Tibial nerve (tissue), 3 donors: Measurements from ENCODE around the gene TP53I11.

ENCODE experiments used
- EP300 ChIP-seq, 2 donors: sonication (generic); formaldehyde crosslinking; IDR thresholded peaks; one replicate each; pipeline ENCODE4 v1.6.1; 2017; ENCODE audit warnings: antibody characterized with exemption in 2 of 2, mild to moderate bottlenecking in 1 of 2
- POLR2A ChIP-seq, 2 donors: fragments of 450-650 bp; IDR thresholded peaks; one replicate each; pipeline ENCODE4 v1.6.1; 2017; ENCODE audit warnings: antibody characterized with exemption in 2 of 2, mild to moderate bottlenecking in 2 of 2, moderate library complexity in 2 of 2

DNA sequence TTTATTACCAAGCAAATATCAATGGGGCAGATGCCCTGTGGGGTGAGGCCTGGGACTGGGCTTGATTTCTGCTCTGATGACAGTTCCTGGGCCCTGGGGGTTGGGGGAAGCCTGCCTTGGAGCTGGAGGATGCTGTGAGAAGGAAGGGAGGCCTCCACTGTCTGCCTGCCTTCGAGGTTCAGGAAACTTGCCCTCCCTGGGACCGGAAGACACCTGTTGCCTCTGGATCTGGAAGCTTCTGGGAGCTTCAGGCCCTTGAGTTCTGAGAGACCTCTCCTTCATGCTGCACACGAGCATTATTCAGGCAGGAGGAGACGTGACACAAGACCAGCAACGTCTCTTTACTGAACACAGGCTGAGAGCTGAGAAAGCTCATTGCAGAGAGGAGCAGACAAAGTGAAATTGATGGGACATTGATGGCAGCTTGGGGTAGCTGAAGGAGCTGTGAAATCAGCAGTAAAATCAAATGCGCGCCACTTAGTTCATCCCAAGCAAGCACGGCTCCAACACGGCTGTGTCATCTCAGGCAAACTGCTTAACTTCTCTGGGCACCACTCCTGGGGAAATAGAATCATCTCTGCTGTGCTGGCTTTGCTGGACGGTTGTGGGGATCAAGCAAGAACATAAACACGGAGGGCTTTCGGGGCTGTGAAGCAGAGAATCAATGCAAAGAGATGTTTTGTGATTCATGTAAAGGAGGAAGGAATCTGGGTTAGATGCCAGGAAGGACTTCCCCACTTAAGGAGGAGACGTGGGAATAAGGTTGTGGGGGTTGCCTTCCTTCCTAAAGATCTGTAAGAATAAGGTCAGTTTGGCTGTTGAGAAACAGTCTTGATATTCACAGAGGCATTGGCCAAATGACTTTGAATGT is 64.5 kb downstream of the TP53I11 start:
- TF ChIP-seq POLR2A (IDR thresholded peaks at IDR 0.05) (no peak), EP300 (IDR thresholded peaks at IDR 0.05) (no peak)
